Activated CD8-positive, alpha-beta memory T cell treated with anti-CD3 and anti-CD28 coated beads for 36 hours (primary cell): ENCODE data around the gene INPP5B. TPM values are rescaled to one million over a fixed set of nuclear protein-coding genes. Genes with fewer than 3 reads are reported as not detected.
"Not testable (repeated sequence)": the region's sequence is repeated elsewhere in the genome, so short reads cannot be mapped to it uniquely, and the experiment has no call there.

Experiments used
- CTCF ChIA-PET: fragments of 350-600 bp; sonication (Branson Sonifier 250); formaldehyde crosslinking; loops from one replicate; lab custom pipeline; 2021; ENCODE audit warnings: antibody characterized with exemption; lab: Charles Lee
- POLR2A ChIA-PET: fragments of 350-600 bp; sonication (Branson Sonifier 250); formaldehyde crosslinking; loops from one replicate; lab custom pipeline; 2021; ENCODE audit warnings: antibody characterized with exemption; lab: Charles Lee
- total RNA-seq, 2 experiments: library from RNA; stranded (reverse); gene quantifications; one replicate each; pipeline ENCODE4 v1.2.3, GENCODE V29; 2021

Gene INPP5B
- total RNA-seq, 2 experiments from 2014 or later: 26.0 to 27.6 TPM

DNA sequence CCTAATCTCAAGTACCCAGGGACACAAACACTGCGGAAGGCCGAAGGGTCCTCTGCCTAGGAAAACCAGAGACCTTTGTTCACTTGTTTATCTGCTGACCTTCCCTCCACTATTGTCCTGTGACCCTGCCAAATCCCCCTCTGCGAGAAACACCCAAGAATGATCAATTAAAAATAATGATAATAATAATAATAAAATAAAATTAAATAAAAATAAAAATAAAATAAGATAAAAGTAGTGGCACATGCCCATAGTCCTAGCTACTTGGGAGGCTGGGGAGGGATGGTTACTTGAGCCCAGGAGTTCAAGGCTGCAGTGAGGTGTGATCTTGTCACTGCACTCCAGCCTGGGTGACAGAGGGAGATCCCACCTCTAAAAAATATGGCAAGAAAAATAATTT, 49.3 kb downstream of the INPP5B start:
- POLR2A ChIA-PET, CTCF ChIA-PET: not testable (repeated sequence)

- ChIA-PET CTCF (interaction anchor here (1.2 kb wide), 1 partner anchor 37 kb away, joined by 3 read pairs; no protein-coding TSS in a partner anchor), POLR2A (interaction anchor here (0.7 kb wide), 1 partner anchor 118 kb away, joined by 8 read pairs; no protein-coding TSS in a partner anchor)
These were observed 53.2 kb downstream of the INPP5B start for GRCh38 chr1:37893673-37894072.

- POLR2A ChIA-PET: interaction anchor here (0.7 kb wide), 1 partner anchor 120 kb away, joined by 8 read pairs; no protein-coding TSS in a partner anchor
- CTCF ChIA-PET: interaction anchor here (0.7 to 1.2 kb wide), 2 partner anchors 38 to 81 kb away, joined by 3 read pairs; no protein-coding TSS in a partner anchor
These were observed 54.5 kb downstream of the INPP5B start for GRCh38 chr1:37892151-37893047.

DNA sequence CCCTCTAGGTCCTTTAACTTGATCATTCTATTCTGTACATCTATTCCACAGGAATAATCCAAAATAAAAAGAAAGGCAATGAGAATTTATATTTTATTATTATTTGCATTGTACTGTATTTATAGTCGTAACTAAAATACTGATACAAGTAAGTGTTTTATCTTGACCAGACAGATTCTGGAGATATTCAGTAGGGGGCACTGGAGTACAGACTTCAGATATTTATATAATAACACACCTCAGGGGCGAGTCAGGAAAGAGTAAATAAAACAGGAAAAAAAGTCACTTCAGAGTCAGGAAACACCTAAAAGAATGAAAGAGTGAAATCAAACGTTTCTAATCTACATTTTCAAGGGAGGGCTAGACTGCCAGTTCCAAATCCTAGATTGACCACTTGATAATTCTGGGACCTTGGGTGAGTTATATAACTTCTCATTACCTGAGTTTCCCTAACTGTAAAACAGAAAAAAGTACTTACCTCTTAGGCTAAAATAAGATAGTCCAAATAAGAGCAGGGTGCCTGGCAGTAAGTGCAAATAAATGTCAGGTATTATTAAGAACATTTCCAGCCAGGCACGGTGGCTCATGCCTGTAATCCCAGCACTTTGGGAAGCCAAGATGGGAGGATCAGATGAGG, 56.4 kb downstream of the INPP5B start:
- CTCF ChIA-PET: interaction anchor here (0.6 to 1.0 kb wide), 2 partner anchors 50 to 148 kb away, joined by 3 read pairs; no protein-coding TSS in a partner anchor
- POLR2A ChIA-PET: no interaction called here

DNA sequence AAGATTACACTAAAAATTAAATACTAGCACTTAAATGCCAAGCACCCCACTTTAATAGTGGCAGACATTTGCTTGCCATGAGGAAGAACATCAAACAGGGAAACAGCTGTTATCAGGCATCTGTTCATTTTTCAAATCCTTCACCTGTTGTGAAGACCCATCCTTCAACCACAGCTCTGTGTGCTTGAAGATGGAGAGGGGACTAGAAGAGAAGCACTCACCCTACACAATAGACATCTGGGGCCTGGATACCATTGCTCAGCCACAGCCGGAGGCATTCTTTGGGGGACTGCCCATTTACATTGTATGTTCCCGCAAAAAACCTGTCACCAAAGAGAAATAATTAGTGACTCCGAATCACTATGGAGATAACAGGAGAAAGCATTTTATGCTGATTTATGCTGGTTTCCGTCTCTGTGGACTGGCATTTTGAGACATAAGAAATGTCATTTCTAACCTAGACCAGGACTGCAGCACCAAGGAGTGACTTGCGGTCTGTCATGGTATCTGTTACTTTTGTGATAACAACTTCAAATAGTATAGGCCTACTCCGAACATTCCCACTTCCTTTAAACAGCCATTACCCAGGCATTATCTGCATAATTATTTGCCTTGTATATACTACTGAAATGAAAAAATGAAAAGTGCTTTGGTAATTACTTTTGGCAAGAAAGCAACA, 58.7 kb downstream of the INPP5B start:
- ChIA-PET CTCF (no interaction called here), POLR2A (no interaction called here)

- CTCF ChIA-PET: no interaction called here
- POLR2A ChIA-PET: no interaction called here
These were observed 62.7 kb downstream of the INPP5B start for GRCh38 chr1:37884145-37884544.

GRCh38 chr1:37883671-37884070, 63.2 kb downstream of the INPP5B start:
- POLR2A ChIA-PET: no interaction called here

DNA sequence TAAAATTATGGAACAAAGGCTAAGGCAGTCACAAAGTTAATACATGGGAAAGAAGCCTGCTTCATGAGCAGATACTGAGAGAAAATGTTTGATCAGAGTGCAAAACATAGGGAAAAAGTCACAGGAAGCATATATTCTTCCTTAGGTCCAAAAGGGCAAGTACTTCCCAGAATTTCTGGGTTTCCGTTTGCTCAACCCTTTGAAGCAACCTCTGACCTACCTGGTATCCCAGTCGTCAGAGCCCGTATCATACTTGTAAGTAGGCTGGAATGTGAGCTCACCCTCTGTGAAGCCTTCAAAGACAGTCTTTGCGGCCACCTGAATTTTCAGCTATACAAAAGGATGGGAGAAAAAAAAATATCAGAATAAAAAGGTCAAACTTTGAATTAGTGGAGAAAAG, 67.0 kb downstream of the INPP5B start:
- ChIA-PET POLR2A (no interaction called here), CTCF (interaction anchor here (1.3 kb wide), 1 partner anchor 20 kb away, joined by 4 read pairs; the partner anchor contains the start of gene MTF1)

More at GRCh38 chr1:37883671-37884070, 63.2 kb downstream of the INPP5B start:
- CTCF ChIA-PET: no interaction called here

- POLR2A ChIA-PET: no interaction called here
- CTCF ChIA-PET: no interaction called here
These were observed 68.8 kb downstream of the INPP5B start for GRCh38 chr1:37878071-37878470.

- ChIA-PET CTCF (interaction anchor here (0.6 to 1.2 kb wide), 3 partner anchors 12 to 1938 kb away, joined by 3 to 5 read pairs (median 3); no protein-coding TSS in a partner anchor), POLR2A (interaction anchor here (0.5 kb wide), 1 partner anchor 24 kb away, joined by 4 read pairs; no protein-coding TSS in a partner anchor)
These were observed 71.0 kb downstream of the INPP5B start for GRCh38 chr1:37875833-37876232.

DNA sequence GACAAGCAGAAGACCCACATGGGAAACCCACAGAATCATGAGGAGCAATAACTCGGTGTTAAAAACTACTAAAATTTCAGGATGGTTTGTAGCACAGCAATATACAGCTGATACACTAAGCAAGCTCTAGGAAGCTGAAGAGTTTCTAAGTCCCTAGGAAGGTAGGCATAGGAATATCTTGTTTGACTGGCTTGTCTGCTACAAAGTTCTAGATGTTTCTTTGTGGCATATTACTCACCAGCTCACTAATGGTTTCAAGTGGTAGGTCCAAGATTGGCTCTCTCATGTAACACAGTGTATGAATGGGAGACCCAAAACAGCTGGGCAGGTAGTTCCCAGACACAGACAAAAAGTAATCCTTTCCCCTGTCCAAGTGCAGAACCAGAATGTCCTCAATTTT, 74.2 kb downstream of the INPP5B start:
- ChIA-PET CTCF (interaction anchor here (1.1 kb wide), 1 partner anchor 11 kb away, joined by 3 read pairs; no protein-coding TSS in a partner anchor), POLR2A (no interaction called here)

DNA sequence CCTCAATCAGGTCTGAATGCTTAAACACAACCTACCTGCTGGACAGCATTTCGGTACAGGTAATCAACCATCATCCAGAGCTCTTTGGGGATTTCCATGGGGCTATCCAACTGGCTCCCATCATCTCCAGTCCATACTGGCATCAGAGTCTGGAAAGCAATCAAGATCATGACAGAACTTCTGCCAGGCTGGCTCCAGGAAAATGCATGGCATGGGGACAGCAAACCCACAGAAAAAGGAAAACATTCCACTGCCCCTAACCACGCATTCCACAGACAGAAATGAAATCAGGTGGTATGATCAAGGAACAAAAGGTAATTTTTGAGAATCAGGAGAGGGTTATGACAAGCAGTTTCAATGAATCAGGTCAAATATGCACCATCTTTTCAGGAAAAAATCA, 78.4 kb downstream of the INPP5B start:
- POLR2A ChIA-PET: no interaction called here
- CTCF ChIA-PET: interaction anchor here (0.6 to 0.9 kb wide), 2 partner anchors 9 to 19 kb away, joined by 3 read pairs; partner anchors contain the start of gene MTF1

DNA sequence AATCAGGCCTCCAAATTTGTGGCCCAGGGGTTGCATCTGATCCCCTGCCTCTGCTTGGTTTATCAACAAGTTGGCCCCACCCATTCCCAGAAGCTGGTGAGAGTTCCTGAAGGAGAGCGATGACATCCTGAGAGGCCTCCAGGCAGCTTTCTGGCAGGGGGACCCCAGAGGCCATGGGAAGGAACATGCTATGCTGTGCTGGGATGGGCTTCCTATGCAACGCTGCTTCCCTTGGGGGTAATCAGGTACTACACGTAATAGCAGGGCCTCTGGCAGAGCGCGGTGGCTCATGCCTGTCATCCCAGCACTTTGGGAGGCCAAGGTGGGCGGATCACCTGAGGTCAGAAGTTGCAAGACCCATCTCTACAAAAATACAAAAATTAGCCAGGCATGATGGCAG, 79.1 kb downstream of the INPP5B start:
- CTCF ChIA-PET: interaction anchor here (0.6 to 1.1 kb wide), 3 partner anchors 8 to 60 kb away, joined by 3 read pairs; partner anchors contain the start of gene MTF1
- POLR2A ChIA-PET: no interaction called here

DNA sequence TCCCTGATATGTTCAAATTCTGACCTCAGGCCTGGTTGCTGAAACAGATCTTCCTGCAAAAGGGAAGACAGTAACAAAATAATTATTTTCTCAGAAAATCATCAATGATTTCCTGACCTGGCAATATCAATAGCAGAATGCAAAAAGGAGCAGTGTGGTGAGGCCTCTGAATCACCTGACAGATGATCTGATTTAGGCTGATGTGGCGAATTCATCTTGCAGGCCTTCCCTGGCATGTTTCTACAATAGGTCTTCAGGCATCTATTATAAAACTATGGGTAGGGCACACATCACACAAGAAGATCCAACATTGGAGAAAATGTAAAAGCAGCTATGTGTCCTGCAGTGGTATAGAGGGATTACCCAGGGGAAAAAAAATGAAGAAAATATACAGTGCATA, 80.4 kb downstream of the INPP5B start:
- POLR2A ChIA-PET: no interaction called here
- CTCF ChIA-PET: interaction anchor here (1.3 kb wide), 1 partner anchor 134 kb away, joined by 3 read pairs; no protein-coding TSS in a partner anchor

- CTCF ChIA-PET: interaction anchor here (1.3 kb wide), 1 partner anchor 135 kb away, joined by 3 read pairs; no protein-coding TSS in a partner anchor
- POLR2A ChIA-PET: no interaction called here
These were observed 81.3 kb downstream of the INPP5B start for GRCh38 chr1:37865348-37866120.

DNA sequence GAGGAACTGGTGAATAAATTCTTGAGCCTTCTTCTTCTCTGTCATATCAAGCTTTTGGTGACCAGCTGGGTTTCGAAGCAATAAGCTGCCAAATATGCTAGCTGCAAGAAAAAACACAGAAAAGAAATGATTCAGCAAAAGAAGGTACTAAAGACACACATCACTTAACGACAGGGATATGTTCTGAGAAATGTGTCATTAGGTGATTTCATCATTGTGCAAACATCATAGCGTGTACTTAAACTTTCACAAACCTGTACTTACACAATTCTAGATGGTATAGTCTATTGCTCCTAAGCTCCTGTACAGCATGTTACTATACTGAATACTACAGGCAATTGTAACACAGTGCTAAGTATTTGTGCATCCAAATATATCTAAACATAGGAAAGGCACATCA, 84.5 kb downstream of the INPP5B start:
- ChIA-PET POLR2A (no interaction called here), CTCF (interaction anchor here (0.8 kb wide), 1 partner anchor 10 kb away, joined by 3 read pairs; no protein-coding TSS in a partner anchor)

DNA sequence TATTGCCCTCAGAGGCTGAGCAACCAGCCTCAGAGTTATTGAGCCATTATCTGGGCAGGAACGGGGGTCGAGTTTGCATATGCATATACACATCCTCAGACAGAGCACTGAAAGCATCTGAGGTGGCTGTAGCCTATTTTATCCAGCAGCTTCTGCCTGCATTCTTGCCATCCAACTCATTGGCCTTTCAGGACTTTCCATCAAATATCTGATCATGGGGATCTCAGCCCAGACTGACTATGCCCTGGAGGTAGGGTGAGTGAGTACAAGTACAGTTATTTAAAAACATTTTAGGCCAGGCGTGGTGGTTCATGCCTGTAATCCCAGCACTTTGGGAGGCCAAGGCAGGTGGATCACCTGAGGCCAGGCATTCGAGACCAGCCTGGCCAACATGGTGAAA, 85.7 kb downstream of the INPP5B start:
- ChIA-PET POLR2A (interaction anchor here (0.7 kb wide), 1 partner anchor 73 kb away, joined by 7 read pairs; no protein-coding TSS in a partner anchor), CTCF (interaction anchor here (1.1 kb wide), 1 partner anchor 296 kb away, joined by 3 read pairs; no protein-coding TSS in a partner anchor)

DNA sequence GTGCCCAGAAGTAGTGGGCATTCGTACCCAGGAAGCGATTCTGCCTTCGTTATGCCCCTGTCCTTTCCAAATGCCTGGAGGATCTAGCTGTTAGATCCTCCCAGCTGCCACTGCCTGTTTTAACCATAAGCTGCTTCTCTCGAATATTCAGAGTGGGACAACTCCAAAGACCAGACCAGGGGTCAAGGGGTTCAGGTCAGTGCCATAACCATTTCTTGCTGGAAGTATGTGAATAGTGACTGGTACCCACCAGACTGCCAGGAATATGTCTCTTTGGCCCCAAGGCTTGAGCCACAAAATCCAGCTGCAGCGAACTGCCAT, 86.5 kb downstream of the INPP5B start:
- POLR2A ChIA-PET: interaction anchor here (1.0 to 2.0 kb wide), 3 partner anchors 52 to 170 kb away, joined by 3 to 11 read pairs (median 9); partner anchors contain the start of genes C1orf122 and YRDC
- CTCF ChIA-PET: interaction anchor here (0.7 to 2.3 kb wide), 20 partner anchors 8 to 353 kb away, joined by 3 to 16 read pairs (median 5); partner anchors contain the start of genes C1orf122, SF3A3 and YRDC
